GM18520 (cell line): Measurements from ENCODE around the gene UBE2G1.
A peak's percentile ranks its signal among the peaks of the same experiment; 100 is the strongest.

Experiments used
- ATAC-seq: cut with Tn5 transposase; IDR thresholded peaks from one replicate; pipeline ENCODE4 v1.9.1; 2021; ENCODE audit not compliant: unreplicated experiment

UBE2G1 gene

GRCh38 chr17:4309897-4310296 lies 56.6 kb downstream of the UBE2G1 start:
- no peak for ATAC-seq

GRCh38 chr17:4307179-4307930 lies 59.1 kb downstream of the UBE2G1 start:
- no peak for ATAC-seq

DNA sequence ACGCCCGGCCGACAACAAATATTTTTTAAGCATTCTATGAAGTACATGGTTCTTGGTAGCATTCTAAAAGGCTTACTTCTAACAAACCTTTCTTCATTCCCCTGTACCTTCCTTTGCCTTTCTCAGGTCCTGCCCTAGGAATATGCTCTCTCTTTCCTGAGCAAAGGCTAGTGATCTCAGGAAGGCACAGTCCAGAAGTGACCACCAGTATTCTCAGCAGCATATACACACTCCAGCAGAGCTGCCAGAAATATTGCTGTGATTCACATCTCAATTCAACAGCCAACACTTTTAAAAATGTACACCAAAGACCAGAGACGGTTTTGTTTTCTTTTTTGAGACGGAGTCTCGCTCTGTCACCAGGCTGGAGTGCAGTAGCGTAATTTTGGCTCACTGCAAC lies 61.3 kb downstream of the UBE2G1 start:
- no peak for ATAC-seq

DNA sequence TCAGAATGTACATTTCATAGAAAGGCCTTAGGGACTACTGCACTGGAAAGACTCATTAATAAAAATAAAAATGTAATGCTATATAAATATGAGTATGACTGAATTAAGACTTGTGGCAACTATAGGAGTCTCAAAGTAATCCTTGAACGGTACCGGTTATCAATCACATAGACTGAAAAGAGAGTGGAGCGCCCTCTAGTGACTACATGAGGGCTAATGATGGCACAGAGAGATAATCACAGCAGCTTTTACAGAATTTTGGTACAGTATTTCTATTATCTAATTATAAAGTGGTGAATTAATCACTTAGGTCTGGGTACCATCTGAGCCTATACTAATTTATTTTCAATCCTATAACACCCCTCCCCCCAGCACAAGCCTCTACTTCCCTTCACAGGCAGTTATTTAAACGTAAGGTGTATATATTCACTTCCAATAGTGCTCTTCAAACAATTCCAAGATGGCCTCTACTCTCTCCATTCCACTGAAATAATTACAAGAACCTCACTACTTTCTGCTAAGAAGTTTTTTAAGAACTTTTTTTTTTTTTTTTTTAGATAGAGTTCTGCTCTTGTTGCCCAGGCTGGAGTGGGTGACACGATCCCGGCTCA lies 62.0 kb downstream of the UBE2G1 start:
- no peak for ATAC-seq

GRCh38 chr17:4301066-4301465 lies 65.4 kb downstream of the UBE2G1 start:
- no peak for ATAC-seq

GRCh38 chr17:4297351-4297750 lies 69.1 kb downstream of the UBE2G1 start:
- ATAC-seq: no peak

DNA sequence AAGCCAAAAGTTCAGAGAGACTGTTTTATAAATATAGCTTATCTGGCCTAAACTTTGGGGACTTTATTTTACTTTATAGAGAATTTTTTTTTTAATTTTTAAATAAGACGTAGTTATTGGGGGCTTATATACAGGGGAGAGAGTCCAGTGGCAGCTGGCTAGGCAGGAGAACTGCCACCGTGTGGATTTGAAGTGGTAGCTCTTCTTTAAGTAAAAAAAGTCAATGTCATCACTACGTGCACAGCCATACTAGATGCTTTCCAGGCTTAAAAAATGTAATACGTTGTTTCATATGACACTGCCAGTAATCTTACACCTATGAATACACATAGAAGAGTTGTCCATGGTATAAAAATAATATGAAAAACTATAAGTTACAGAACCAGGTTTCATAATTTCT lies 70.8 kb downstream of the UBE2G1 start:
- no peak for ATAC-seq

- ATAC-seq: no peak
Observed at GRCh38 chr17:4293572-4293971, 72.9 kb downstream of the UBE2G1 start.

DNA sequence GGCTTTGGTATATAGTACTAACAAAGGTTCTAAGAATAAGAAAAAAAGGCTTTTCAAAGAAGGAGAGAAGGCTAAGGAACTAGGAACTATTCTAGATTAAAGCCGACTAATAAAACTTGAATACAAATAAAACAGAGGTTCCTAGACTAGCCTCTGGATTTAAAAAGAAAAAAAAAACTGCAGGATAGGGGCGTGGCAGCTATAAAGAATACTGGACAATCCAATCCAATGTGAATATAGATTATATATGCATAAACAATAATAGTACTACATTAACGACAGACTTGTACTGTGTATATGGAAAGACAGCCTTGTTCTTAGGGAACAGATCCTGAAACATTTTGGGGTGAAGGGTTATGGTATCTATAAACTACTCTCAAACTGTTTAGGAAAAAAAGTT lies 78.8 kb downstream of the UBE2G1 start:
- ATAC-seq: no peak

DNA sequence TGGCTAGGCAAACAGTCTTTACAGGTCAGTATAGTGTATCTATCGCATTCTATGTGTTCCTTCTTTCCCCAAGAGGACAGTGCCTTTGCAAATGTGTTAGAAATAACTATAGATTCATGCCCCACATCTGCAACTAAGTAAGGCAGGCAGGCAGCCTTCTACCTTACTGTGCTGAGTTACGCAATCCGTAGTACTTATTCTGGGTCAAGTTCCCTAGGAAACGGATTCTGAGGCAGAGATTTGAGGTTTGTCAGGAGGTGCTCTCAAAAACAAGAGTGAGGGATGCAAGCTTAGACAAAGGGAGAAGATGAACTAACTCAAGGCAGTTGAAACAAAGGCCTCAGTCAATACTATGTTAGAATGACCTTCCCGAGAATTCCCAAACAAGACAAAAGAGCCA lies 90.0 kb downstream of the UBE2G1 start:
- ATAC-seq: no peak

GRCh38 chr17:4272972-4273368 lies 93.5 kb downstream of the UBE2G1 start:
- ATAC-seq: no peak

GRCh38 chr17:4272213-4272971 lies 94.1 kb downstream of the UBE2G1 start:
- ATAC-seq: no peak

- ATAC-seq: no peak
Observed at GRCh38 chr17:4270736-4271135, 95.7 kb downstream of the UBE2G1 start.

DNA sequence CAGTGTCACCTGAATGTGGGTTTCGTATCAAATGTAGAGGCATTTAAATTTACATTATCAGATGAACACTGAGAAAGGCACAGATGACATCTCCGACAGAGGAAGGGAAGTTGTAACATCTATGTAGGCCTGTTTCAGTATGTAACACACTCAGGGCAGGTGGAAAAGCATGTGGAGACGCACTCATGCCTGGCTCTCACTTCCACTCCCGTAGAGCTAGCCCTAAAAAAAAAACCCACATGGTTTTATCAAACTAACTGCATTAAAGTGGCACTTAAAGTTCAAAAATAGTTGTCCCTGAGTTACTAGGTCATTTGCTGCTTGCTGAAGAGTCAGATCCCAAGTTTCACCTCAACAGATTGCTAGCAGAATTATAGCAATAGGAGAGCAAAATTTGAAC lies 96.6 kb downstream of the UBE2G1 start:
- ATAC-seq: no peak

DNA sequence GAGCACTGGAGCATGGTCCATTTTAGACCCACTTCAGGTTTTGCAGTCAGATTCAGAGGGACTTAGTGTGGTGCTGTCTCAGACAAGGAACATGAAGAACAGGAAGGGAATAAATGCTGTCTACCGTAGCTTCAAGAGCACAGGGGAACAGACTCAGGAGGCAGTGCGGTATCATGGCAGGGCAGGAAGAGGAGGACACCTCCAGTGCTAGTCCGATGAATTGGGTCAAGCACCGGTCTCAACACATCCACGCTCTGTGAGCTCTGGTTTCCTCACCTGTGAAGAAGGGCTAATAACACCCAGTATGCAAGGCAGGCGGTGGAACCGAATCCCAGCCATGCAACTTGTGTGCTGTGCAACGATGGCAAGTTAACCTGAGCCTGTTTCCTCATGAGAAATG lies 99.1 kb downstream of the UBE2G1 start:
- ATAC-seq: no peak

- no peak for ATAC-seq
Observed at GRCh38 chr17:4266550-4266949, 99.9 kb downstream of the UBE2G1 start.

DNA sequence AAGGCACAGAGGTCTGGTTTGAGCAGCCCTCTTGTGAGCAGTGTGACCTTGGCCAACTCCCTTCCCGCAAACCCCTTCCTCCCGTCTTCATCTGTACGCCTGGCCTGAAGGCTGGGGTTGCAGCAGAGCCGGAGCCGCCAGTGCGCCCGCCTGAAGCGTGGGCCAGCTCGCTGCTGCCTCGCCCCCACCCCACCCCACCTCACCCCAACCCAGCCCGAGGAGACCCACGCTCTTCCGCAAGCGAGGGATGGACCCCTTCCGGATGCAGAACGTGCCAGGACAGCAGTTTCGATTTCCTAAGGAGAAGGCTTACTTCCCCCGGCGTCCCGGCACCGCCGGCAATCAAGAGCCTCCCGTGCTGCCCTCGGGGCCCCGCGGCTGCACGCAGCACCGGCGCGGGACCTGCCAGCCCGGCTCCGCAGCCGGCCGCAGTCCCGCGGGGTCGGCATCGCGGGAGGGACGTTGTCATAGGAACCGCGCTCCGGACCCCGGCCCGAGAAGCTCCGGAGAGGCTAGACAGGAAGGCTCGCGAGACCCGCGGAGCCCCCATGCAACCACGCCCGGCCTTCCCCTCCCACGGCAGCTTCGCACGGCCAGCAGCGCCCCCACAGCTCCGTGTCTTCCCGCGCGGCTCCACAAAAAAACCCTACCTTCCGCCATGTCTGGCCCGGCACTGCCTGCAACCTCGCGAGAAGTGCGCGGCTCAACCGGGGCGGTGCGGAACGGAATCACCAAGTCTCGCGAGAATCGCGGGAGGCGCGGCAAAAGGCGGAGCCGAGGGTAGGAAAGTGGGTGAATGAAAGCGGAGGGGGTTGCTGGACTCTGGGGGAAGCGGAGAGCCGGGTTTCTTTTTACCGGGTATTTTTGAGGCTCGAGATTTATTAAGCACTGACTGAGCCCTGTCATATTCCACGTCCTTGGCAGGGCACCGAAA lies 102.9 kb downstream of the UBE2G1 start, which contains the start of gene ANKFY1:
Gene ANKFY1 (minus strand): TSS at position 698 of the 934 bp plus-strand sequence. CDS start 38 bp downstream, at position 660.
- ATAC-seq: peak; percentile 90

- no peak for ATAC-seq
Observed at GRCh38 chr17:4262703-4263102, 103.8 kb downstream of the UBE2G1 start.

- ATAC-seq: no peak
Observed at GRCh38 chr17:4261452-4261851, 105.0 kb downstream of the UBE2G1 start.

DNA sequence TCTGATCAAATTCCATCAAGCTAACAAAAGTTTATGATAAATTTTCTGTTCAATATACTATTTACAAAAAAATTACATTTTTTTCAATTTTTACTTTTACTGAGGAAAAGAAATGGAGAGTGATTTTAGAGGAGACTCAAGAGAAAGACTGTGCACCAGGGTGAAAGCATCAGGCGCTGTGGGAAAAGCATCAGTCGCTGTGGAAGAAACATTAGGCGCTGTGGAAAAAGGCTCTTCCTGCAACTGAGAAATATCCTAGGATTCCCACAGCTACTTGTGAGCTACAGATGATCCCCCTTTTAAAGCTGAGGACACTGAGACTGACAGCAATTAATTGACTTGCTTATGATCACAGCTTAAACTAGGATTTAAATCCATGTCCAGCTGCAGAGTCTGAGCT lies 107.6 kb downstream of the UBE2G1 start:
- no peak for ATAC-seq

GRCh38 chr17:4256952-4257351 lies 109.5 kb downstream of the UBE2G1 start:
- no peak for ATAC-seq
